ENCODE results near the gene SNTB2.

The SNTB2 gene

GRCh38 chr16:69311533-69312387 lies 124.8 kb downstream of the SNTB2 start:
- DNase-seq (ENCODE audit: low spot score), result peak; percentile 67

GRCh38 chr16:69313469-69313868 lies 126.5 kb downstream of the SNTB2 start:
- TF ChIP-seq CTCF (IDR thresholded peaks at IDR 0.05; ENCODE audit: extremely low read depth, missing control alignments), result no peak
- no peak for DNase-seq (ENCODE audit: low spot score)

More at GRCh38 chr16:69311533-69312387, 124.8 kb downstream of the SNTB2 start:
- TF ChIP-seq CTCF (IDR thresholded peaks at IDR 0.05; ENCODE audit: extremely low read depth, missing control alignments), result peak; percentile 10

- TF ChIP-seq CTCF (IDR thresholded peaks at IDR 0.05; ENCODE audit: extremely low read depth, missing control alignments), result no peak
- DNase-seq (ENCODE audit: low spot score), result no peak
These were observed 127.6 kb downstream of the SNTB2 start for GRCh38 chr16:69314534-69314933.

GRCh38 chr16:69315486-69316311 lies 128.7 kb downstream of the SNTB2 start:
- TF ChIP-seq CTCF (IDR thresholded peaks at IDR 0.05; ENCODE audit: extremely low read depth, missing control alignments), result no peak
- no peak for DNase-seq (ENCODE audit: low spot score)

- no peak for DNase-seq (ENCODE audit: low spot score)
- no peak for TF ChIP-seq CTCF (IDR thresholded peaks at IDR 0.05; ENCODE audit: extremely low read depth, missing control alignments)
These were observed 129.7 kb downstream of the SNTB2 start for GRCh38 chr16:69316595-69317034.

- DNase-seq (ENCODE audit: low spot score), result no peak
- no peak for TF ChIP-seq CTCF (IDR thresholded peaks at IDR 0.05; ENCODE audit: extremely low read depth, missing control alignments)
These were observed 131.4 kb downstream of the SNTB2 start for GRCh38 chr16:69318177-69318910.

All from GM20000 (cell line).